Activated CD4-positive, alpha-beta T cell treated with anti-CD3 and anti-CD28 coated beads for 24 hours (primary cell): ENCODE data around the gene GPAT2.
"Not testable (repeated sequence)": the region's sequence is repeated elsewhere in the genome, so short reads cannot be mapped to it uniquely, and the experiment has no call there.

Experiments
- DNase-seq, 2 donors: peaks; one replicate each; pipeline ENCODE4 v3.0.0-alpha.2; 2020; ENCODE audit warnings: low read depth in 2 of 2

Gene GPAT2, protein sequence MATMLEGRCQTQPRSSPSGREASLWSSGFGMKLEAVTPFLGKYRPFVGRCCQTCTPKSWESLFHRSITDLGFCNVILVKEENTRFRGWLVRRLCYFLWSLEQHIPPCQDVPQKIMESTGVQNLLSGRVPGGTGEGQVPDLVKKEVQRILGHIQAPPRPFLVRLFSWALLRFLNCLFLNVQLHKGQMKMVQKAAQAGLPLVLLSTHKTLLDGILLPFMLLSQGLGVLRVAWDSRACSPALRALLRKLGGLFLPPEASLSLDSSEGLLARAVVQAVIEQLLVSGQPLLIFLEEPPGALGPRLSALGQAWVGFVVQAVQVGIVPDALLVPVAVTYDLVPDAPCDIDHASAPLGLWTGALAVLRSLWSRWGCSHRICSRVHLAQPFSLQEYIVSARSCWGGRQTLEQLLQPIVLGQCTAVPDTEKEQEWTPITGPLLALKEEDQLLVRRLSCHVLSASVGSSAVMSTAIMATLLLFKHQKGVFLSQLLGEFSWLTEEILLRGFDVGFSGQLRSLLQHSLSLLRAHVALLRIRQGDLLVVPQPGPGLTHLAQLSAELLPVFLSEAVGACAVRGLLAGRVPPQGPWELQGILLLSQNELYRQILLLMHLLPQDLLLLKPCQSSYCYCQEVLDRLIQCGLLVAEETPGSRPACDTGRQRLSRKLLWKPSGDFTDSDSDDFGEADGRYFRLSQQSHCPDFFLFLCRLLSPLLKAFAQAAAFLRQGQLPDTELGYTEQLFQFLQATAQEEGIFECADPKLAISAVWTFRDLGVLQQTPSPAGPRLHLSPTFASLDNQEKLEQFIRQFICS

DNA sequence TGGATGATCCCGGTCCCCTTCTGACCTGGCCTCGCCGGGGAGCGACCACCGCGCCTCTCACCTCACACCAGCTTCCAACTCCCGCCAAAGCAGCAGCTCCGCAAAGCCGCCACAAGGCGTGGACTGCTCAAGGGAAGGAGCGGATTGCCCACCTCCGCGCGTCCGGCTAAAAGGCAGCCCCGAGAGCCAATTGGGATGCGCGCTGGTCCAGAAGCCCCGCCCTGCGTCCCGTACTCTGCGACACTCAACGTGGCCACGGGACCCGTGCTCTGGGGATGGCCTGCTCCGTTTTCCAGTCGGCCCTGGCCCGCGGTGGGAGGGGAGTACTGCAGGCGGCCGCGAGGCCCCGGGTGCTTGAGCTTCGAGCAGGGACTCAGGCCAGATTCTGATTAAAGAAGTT lies at the start of gene GPAT2:
Gene GPAT2 (minus strand): TSS at position 125 of the 400 bp plus-strand sequence. CDS start 2,557 bp downstream, outside the sequence.
- DNase-seq, result not testable (repeated sequence)

DNA sequence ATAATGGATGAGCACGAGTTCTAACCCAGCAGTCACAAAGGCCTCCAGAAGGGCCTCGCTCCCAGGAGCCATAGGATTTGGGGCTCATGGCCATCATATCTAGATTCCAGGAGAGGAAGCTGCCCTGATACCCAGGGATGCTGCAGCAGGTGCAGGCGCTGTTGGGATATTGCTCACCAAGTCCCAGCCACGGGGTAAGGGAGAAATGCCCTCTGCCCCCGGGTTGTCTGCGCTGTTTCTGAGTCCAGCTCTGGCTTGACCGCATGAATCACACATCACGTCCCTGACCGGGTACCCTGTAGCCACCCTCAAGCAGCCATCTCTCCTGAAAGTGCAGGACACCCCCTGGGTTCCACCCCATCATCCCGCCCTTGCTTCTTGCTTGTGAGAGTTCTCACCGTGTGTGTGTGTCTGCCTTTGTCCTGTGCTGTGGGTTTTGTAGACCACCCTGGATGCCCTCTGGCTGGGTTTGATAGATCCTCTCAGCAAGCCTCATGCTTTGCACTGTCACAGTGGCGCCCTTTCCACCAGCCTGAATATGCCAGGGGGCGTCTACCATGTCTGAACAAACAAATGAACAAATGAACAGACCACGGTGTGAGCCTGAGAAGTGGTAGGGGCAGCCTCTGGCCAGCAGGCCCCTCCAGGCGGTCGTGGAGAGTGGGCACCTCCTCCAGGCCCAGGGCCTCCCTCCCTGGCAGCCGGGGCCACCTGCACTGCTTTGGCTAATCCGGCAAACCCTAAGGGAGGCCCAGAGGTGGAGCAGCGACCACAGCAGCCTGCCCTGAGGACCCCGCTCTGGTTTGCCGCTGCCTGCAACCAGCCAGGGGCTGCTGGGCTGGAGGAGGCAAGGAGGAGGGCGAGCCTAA lies 49.5 kb upstream of the GPAT2 start:
- no peak for DNase-seq

DNA sequence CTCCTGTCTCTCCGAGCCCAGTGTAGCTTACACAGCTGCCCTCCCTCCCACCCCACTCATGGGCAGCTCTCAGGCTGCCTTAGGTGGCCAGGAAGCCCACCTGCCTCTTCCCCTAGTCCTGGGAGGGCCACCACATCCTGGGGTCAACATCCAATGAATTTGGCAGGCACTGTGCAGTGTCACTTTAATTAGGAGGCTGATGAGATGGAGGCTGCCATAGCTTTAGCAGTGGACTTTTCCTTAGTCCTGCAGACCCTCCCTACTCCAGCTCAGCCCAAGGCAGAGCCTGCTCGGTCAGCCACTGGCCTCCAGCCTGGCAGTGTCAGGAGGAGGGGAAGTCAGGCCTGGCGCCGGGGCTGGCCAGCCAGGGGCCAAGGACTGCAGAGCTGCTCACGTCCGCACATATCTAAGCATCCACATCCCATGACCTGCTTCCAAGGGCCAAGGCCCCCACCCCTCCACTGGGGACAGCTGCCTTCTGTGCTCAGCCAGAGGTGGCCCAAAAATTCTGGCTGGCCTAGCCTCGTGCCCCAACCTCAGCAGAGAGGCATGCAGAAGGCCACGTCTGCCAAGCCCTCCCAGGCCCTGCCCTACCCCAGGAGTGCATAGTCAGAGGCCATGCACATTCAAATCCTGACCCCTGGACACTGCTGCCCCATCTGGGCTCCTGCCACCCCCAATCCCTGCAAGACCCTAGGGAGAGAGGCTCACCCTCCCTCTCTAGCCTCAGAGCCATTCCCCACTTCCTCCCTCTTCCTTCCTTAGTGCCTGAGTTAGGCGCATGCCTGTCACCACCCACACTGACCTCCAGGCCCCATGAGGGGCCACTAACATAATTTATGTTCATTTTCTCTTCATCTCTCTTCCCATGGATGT lies 48.6 kb upstream of the GPAT2 start:
- no peak for DNase-seq

DNA sequence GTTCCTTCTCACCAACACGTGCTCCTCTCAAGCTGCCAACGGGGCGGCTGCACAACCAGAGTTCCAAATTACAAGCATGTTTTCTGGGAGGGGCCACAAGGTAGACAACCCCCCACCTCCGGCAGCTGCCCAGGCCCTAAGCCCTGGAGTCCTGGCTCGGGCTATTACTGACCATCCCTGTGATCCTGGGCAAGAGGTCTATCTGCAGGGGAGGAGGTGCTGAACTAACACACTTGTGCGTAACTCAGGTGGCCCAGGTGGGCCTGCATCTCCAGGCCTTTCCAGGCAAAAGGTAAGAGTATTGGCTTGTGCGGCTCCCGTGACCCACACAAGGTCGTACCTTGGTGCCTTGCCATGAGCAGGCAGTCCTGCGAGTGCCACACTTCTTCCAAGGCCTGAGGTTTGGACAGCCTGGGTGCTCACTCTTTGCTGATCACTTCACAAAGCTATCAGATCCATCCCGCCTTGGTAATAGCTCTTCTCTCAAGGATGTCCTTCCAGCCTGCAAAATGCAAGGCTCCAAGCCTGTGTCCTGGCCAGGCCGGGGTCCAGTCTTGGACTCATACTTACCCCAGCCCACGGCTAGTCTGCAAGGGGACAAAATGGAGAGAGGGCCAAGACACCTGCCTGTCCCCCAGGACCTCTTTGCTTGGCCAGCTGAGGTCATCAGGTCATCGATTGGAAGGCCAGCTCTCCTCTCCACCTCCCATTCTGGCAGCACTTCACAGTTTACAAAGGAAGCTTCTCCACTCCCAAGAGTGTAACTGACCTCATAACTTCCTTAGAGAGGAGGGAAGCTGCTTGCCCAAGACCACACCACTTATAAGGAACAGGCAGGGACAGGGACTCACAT lies 47.7 kb upstream of the GPAT2 start:
- DNase-seq, result no peak

DNA sequence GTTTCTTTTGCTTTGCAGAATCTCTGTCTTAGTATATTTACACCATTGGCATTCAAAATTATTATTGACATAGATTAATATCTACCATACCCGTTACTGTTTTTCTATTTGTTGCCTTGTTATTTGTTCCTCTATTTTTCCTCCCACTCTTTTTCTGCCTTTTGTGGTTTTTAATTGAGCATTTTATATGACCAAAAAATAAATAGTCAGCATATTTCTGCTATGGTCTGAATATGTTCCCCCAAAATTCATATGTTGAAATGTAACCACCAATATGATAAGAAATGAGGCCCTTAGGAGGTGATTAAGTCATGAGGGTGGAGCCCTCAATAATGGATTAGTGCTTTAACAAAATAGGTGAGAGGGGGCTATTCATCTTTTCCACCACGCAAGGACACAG lies 46.3 kb upstream of the GPAT2 start:
- DNase-seq, result no peak

DNA sequence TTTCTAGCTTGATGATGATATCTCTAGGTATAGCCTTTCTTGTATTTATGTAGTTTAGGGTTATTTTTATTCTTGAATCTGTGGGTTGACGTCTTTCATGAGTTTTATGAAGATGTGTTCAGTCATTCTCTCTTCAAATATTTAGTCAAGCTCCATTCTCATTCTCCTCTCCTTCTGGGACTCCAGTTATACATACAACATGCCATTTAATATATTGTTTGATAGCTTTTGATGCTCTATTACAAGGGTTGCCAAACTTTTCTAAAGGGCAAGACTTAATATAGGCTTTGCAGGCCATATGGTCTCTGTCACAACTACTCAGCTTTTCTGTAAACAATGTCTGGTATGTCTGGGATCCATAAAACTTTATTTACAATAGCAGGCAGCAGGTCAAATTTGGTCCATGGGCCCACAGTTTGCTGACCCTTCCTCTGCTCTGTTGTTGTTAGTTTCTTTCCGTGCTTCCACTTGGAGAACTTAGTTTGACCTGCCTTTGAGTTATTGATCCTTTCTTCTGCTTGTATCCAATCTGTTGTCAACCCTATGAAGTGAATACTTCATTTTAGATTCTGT lies 40.6 kb upstream of the GPAT2 start:
- no peak for DNase-seq

DNA sequence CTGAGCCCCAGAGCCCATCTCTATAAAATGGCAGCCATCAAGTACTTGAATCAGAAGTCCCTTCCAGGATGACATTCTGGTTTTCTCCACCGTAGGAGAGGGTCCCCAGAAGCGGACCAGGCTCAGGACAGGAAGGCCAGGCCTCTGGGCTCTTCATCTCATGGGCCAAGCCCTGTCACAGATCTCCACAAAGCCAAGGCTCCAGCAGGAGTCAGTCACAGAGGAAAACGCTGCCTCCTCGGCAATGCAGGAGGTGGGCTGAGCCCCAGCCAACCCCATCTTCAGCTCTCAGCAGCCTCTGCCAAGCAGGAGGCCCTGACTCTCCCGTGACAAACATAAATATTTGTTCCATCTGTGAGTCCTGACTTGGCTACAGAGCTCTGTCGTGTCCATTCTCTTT lies 39.4 kb upstream of the GPAT2 start:
- no peak for DNase-seq

DNA sequence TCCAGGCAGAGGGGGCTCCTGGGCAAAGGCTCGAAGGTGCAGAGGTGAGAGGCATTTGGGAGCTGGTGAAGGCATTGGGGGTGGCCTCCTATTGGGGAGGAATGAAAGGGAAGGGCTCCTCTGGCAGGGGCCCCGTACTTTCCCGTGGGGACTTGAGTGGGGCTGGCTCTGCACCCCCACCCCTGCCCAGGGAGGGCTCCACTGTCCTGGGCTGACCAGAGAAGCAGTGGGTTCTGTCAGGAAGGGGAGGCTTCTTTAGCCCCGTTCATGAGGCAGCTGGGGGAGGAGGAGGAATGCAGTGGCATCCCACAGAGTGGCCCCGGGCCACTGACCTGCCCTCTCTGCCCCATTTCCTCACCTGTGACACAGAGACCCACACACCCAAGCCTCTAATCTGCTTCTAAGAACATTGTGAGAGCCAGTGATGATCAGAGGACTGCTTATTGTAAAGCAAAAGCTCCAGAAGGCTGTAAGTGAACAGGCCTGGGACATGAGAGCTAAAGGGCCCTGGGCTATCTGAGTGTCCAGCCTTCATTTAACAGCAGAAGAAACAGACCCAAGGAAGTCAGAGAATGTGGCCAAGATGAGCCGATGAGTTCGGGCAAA lies 38.6 kb upstream of the GPAT2 start:
- DNase-seq, result no peak

DNA sequence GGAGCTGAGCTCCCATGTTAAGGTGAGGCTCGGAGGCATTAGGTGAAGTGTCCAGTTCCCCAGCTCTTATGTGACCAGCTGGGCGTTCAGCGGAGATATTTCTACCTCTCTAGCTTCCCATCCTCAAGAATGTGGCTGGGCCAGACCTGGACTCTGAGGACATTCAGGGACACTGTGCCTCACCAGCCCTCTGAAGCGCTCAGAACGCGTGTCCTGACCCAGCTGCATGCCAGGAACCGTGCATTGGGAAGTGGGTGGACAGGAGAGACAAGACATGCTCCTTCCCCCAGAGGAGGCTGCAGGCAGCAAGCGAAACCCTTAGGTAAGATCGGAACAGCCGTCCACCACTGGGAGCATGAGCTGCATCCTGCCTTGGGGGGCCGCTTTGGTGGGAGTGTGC lies 38.0 kb upstream of the GPAT2 start:
- DNase-seq, result no peak

DNA sequence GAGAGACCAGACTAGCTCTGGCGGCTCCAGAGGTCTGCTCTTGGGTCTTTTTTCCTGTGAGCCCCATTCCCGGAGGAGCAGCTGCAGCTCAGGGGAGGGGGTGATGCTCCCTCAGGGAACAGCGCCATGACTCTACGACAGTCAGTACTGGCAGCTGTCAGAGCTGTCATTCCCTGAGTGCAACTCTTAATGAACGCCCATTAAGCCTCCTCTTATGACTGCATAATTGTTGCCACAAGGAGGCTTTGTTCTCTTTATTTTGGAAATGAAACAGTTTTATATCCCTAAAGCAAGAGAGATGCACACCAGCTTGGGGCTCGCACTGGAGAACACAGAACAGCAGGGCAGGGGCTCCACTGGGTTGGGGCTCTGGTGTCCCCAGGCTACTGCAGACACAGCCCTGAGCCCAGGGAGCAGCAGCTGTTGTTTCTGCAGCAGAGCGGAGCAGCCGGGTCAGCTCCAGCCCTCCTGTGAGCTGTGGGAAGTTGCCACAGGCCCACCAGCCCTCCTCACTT lies 37.3 kb upstream of the GPAT2 start:
- not testable (repeated sequence) for DNase-seq

DNA sequence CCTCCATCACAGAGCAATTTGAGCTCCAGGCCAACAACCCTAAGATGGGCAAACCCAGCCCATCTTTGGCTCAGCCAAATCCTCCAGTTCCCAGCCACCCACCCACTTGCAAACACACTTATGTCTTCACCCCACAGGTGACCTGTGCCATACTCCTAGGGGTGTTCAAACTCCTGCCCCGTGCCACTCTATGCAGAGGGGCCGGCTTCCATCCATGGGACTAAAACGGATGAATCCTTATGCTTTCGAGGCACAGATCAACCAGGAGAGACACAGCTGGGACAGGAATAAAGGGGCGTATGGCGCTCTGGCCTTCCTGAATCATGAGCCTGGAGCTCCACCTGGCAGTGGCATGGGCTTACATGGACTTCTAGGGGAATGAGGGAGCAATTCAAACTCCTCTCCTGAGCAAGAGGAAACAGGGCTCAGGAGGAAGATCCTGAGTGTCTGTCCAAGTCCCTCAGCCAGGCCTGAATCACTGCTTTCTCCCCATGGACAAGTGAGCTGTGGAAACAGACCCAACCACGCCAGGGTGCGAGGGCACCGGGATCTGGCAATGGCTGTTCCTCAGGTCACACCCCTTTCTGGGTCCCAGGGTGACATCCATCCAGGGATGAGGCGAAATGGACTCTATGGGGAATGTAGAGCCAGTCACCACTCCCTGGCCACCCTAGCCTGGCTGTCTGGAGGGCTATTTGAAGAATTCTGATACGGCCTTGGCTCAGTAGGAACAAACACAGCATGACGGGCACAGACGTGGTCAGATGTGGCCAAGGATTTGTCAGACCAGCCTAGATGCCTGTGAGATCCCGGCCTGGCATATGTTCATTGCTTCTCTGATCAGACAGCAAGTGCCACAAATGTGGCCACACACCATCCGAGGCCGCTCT lies 36.6 kb upstream of the GPAT2 start:
- DNase-seq, result not testable (repeated sequence)

DNA sequence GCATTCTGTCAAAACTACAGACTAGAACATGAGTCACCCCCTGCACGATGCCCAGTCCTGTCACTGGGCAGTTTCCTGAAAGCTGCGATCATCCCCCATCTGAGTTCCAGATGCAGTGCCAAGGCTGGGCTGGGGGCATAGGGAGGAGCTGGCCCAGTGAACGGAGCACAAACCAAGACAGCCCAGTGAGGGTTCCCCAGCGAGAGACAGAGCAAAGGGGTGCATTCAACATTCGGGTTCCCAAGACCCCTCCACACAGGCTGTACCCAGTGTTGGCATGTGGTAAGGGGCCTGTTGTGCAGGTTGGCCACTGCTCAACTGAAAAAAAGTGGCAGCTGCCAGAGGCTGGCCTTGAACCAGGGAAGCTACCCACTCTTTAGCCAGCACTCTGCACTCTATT lies 35.6 kb upstream of the GPAT2 start:
- DNase-seq, result not testable (repeated sequence)

DNA sequence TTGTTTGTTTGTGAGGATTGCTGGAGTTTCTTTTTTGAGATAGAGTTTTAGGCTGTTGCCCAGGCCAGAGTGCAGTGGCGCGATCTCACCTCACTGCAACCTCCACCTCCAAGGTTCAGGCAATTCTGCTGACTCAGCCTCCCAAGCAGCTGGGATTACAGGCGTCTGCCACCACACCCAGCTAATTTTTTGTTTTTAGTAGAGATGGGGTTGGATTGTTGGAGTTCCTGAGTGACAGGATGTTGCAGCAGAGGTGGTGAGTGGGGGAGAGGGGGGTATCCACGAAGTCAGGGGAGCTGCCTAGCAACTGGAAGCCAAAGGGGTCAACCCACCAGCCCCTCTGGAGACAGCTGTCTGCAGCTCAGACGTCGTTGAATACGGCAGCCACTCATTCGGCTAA lies 35.2 kb upstream of the GPAT2 start:
- DNase-seq, result not testable (repeated sequence)

DNA sequence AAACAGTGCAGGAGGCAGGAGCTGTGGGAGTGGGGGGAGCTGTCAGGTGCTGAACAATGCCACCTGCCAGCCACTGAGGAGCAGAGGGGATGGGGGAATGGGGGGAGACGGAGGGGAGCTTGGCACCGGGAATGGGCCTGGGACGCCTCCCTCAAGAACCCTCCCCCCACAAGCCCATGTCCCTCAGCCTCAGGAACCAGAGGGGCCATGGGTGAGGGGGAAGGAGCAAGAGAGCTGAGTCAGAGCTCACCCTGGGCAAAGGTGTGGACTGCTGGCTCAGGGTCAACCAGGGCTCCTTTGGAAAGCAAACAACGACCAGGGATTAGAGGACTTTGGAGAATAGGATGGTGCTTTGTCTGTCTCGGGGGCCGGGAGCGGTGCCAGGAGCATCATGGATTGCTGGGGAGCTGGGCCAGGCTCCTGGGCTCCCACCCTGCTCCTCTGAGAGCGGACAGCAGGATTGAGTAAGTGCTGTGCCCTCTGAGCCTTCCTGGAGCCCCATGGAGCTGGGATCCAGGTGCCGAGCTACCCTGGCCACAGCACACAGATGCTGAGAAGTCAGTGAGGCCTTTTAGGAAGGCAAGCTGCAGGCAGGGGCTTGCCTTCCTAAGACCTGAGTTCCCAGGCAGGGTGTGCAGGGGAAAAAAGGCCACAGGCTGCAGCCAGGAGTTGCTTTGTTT lies 33.3 kb upstream of the GPAT2 start:
- DNase-seq, result not testable (repeated sequence)

DNA sequence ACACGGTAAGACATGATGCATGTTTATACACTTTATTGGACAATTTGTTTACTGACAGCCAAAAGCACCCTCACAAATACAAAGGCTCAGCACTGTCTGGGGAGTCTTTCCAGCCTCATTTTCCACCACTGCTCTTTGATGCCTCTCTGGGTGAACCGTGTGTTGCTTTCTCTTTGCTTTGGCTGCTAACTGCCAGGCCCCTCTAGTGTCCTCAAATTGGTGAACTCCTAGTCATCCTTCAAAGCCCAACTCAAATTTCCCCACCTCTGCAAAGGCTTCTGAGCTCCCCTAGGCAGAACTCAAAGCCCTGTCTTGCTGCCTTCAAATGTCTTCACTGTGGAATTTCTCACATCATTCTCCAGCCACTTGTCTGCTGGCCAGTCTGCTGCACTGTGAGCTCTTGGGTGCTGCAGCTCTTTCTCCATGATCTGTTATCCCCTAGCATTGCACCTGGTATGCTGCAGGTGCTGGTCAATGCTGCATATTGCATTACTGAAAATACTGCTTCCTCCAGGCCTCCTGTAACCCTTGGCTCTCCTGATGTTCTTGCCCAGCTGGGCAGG lies 32.5 kb upstream of the GPAT2 start:
- DNase-seq, result not testable (repeated sequence)

DNA sequence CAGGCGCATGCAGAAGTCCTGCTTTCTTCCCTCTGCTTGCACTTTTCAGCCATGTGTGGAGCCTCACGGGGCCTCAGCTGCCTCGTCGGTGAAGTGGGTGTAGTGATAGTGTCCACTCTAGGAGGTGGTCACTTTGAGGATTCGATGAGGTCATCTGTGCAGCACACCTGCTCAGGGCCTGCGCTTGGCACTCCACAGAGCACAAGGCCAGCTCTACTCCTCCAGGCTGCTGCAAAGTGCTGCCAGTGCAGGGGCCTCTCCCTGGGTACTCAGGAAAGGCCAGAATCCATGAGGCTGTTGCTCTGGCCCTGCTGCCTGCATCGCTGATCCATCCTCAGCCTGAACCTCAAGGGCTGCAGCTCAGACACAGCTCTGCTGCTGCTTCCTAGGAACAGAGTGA lies 31.8 kb upstream of the GPAT2 start:
- DNase-seq, result not testable (repeated sequence)

DNA sequence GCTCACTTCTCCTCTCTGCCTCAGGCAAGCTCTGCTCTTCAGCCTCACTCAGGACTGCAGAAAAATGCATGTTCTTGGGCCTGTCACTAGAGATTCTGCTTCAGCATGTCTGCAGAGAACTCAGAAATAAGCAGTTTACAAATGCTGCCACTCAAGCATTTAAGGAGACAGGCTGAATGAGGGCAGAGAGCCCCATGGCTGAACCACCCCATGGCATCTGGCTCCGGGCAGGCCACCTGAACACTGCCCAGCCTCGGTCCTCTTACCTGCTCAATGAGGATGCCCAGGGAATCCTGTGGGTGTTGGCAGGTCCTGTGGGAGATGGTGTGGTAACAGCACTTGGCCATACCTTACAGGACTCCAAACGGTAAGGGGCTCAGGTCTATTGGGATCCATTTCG lies 31.2 kb upstream of the GPAT2 start:
- DNase-seq, result not testable (repeated sequence)
